ENCODE results near the gene TRAPPC8.

DNA sequence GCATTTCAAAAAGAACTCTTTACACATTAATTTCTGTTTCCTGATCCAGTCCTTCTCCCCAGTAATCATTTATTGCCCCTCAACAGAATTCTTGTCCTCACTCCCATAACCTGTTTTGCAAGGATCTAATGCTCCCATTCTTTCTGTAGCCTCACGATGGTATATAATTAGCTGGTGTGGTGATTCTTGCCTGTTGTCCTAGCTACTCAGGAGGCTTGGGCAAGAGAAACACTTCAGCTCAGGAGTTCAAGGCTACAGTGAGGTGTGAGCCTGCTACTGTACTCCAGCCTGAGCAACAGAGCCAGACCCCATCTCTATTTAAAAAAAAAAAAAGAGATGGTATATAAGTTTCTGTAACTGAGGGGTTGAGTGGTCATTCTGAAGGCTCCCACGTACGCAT is 7.7 kb upstream of the TRAPPC8 start:
- TF ChIP-seq POLR2AphosphoS5 (IDR thresholded peaks at IDR 0.05; ENCODE audit: low read depth), result no peak
- TF ChIP-seq, protein P1, sequence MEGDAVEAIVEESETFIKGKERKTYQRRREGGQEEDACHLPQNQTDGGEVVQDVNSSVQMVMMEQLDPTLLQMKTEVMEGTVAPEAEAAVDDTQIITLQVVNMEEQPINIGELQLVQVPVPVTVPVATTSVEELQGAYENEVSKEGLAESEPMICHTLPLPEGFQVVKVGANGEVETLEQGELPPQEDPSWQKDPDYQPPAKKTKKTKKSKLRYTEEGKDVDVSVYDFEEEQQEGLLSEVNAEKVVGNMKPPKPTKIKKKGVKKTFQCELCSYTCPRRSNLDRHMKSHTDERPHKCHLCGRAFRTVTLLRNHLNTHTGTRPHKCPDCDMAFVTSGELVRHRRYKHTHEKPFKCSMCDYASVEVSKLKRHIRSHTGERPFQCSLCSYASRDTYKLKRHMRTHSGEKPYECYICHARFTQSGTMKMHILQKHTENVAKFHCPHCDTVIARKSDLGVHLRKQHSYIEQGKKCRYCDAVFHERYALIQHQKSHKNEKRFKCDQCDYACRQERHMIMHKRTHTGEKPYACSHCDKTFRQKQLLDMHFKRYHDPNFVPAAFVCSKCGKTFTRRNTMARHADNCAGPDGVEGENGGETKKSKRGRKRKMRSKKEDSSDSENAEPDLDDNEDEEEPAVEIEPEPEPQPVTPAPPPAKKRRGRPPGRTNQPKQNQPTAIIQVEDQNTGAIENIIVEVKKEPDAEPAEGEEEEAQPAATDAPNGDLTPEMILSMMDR (conservative IDR thresholded peaks at IDR 0.05; ENCODE audit: low read depth in 2 of 2), result no peak
- TF ChIP-seq EZH2 (IDR thresholded peaks at IDR 0.05; ENCODE audit: low read depth, unreplicated experiment), result no peak
- no peak for TF ChIP-seq NANOG (IDR thresholded peaks at IDR 0.05; ENCODE audit: borderline replicate concordance)
